ENCODE data around the gene FANCG.

Gene FANCG

GRCh38 chr9:35107297-35108290 is 27.9 kb upstream of the FANCG start:
- no peak for DNase-seq (ENCODE audit: low read depth)
- no peak overlapping the region for H3K4me3 ChIP-seq (ENCODE audit: low read length)
- TF ChIP-seq CTCF (conservative IDR thresholded peaks at IDR 0.05; ENCODE audit: low read length), result no peak

GRCh38 chr9:35106343-35106730 is 26.6 kb upstream of the FANCG start:
- DNase-seq (ENCODE audit: low read depth), result no peak
- no peak for TF ChIP-seq CTCF (conservative IDR thresholded peaks at IDR 0.05; ENCODE audit: low read length)
- no peak overlapping the region for H3K4me3 ChIP-seq (ENCODE audit: low read length)

DNA sequence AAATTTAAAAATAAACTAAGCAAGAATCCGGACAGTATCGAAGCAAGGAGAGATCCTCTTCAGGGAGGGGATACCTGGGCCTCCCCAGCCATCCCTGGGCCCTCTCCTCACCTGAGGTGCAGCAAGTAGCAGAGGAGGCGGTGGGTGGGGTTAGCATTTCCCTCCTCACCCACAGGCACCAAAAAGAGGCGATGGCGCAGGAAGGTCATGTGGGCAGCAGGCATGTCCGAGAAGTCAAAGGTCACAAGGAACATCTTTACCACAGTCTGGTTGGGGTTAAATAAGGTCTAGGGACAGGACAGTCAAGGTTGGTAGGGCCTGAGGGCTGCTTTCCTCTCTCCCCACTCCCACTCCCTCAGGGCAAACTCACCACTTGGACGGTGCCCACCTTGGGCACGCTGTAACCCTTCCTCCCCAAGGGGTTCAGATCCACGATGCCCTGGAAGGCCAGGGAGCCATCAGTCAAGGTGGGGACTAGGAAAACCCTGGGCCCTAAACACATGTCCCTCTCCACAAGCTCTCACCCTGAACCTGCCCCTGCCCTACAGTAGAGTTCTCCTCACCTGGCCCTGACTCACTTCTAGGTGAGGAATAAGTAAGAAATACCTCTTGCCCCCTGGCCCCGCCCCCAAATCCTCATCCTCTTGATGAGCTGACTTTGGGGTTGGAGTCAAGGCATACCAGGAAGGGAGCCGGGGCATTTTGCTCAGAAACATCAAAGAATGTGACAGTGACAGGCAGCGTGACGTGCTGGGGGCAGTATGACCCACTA is 26.0 kb upstream of the FANCG start:
- DNase-seq (ENCODE audit: low read depth), result no peak
- H3K4me3 ChIP-seq (ENCODE audit: low read length), result no peak overlapping the region
- no peak for TF ChIP-seq CTCF (conservative IDR thresholded peaks at IDR 0.05; ENCODE audit: low read length)

DNA sequence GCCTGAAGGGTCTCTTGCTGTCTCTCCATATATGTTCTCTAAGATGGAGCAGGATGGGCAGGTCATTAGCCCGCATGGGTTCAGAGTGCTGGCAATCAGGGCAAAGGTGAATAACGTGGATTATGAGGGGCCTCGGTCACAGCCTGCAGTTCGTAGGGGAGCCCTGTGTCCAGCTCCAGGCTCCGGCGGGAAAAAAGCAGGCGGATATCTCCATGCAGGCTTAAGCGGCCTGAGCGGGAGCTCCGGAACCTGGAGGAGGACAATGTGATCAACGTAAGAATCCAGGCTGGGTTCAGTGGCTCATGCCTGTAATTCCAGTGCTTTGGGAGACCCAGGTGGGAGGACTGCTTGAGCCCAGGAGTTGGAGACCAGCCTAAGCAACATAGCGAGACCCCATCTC is 25.4 kb upstream of the FANCG start:
- DNase-seq (ENCODE audit: low read depth), result no peak
- no peak for TF ChIP-seq CTCF (conservative IDR thresholded peaks at IDR 0.05; ENCODE audit: low read length)
- no peak overlapping the region for H3K4me3 ChIP-seq (ENCODE audit: low read length)

DNA sequence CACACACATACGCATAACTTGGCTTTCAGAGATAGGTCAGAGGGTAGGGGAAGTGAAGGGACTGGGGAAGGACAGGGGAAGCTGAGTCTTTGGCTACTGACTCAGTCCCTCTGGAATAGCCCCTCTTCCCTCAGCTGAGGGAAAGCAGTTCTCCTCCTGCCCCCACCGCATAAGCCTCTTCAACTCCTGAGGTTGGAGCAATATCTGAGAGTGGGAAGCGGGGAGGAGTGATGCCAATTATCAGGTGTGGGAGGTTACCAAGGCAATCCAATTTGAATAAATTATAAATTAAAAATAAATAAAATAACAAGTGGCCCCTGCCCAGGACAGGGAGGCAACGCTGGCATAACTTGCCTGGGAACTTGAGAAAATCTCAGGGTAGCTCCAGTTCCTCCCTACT is 24.8 kb upstream of the FANCG start:
- no peak for TF ChIP-seq CTCF (conservative IDR thresholded peaks at IDR 0.05; ENCODE audit: low read length)
- DNase-seq (ENCODE audit: low read depth), result no peak
- H3K4me3 ChIP-seq (ENCODE audit: low read length), result no peak overlapping the region

DNA sequence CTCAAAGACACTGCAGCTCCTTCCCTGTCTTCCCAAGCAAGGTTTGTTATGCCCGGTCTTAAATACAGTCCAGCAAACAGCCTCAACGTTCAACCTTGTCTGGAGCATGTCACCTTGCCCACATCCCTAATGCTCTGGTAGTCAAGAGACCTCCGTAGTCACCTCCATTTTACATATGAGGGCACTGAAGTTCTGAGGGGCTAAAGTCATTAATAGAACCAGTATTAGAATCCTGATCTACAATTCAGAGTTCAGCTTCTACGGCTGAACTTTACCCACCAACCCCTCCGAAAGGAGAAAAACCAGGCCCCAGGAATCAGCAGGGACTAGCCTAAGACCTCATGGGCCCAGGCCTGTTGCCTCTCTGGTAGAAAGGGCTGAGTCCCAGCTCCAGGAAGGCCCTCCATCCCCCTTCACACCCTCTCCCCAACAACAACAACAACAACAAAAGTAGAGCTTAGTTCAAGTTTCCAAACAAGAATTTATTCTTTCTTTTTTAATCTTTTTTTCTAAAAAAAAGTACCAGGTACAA is 24.0 kb upstream of the FANCG start:
- DNase-seq (ENCODE audit: low read depth), result no peak
- no peak for TF ChIP-seq CTCF (conservative IDR thresholded peaks at IDR 0.05; ENCODE audit: low read length)
- H3K4me3 ChIP-seq (ENCODE audit: low read length), result peak overlapping the region; percentile 92
